H1 (cell line): ENCODE measurements around the gene COX6A1. TPM values are rescaled to one million over a fixed set of nuclear protein-coding genes. Genes with fewer than 3 reads are reported as not detected.

Source experiments
- CTCF ChIA-PET: fragments of 300-600 bp; sonication (Branson Sonifier 250); formaldehyde crosslinking; loops from one replicate; lab custom pipeline; 2021; ENCODE audit not compliant: partially characterized antibody; lab: Charles Lee
- POLR2A ChIA-PET: fragments of 300-600 bp; sonication (Branson Sonifier 250); formaldehyde crosslinking; loops from one replicate; lab custom pipeline; 2021; ENCODE audit warnings: inconsistent platforms; ENCODE audit not compliant: partially characterized antibody; lab: Charles Lee
- DNase-seq, 2 experiments: peaks; one replicate each; pipeline versions ENCODE4 v3.0.0 to v3.0.0-alpha.2; 2010 to 2022; ENCODE audit warnings: low spot score in 2 of 2, low read depth in 1 of 2, mixed read lengths in 1 of 2
- FAIRE-seq: peaks from 2 replicates; lab custom pipeline; 2011; peaks lifted over from hg19 to GRCh38; lab: Jason Lieb, UNC
- H2AFZ ChIP-seq: 2 replicates; pipeline ENCODE4 v1.8.1; 2012; ENCODE audit warnings: low read length, inconsistent platforms
- H2AK5ac ChIP-seq: 2 replicates; pipeline ENCODE4 v1.6.1; 2013; ENCODE audit warnings: low read depth, low read length
- H2BK120ac ChIP-seq: replicated peaks from 2 replicates; pipeline ENCODE3; 2013; ENCODE audit warnings: low read depth, low read length, inconsistent platforms
- H2BK12ac ChIP-seq: 2 replicates; pipeline ENCODE4 v1.6.1; 2013; ENCODE audit warnings: low read depth, low read length
- H2BK15ac ChIP-seq: 2 replicates; pipeline ENCODE4 v1.6.1; 2013; ENCODE audit warnings: low read length
- H2BK20ac ChIP-seq: 2 replicates; pipeline ENCODE4 v1.6.1; 2013; ENCODE audit warnings: low read length
- H2BK5ac ChIP-seq: 2 replicates; pipeline ENCODE4 v1.6.1; 2013; ENCODE audit warnings: low read depth, low read length
- H3K14ac ChIP-seq: 2 replicates; pipeline ENCODE4 v1.6.1; 2013; ENCODE audit warnings: inconsistent platforms; ENCODE audit not compliant: insufficient read length
- H3K18ac ChIP-seq: 2 replicates; pipeline ENCODE4 v1.6.1; 2013; ENCODE audit warnings: low read length; ENCODE audit errors: extremely low read depth
- H3K23ac ChIP-seq: 2 replicates; pipeline ENCODE4 v1.6.1; 2013; ENCODE audit warnings: inconsistent platforms; ENCODE audit not compliant: insufficient read length
- H3K23me2 ChIP-seq: 2 replicates; pipeline ENCODE4 v1.6.1; 2013; ENCODE audit warnings: low read depth, low read length
- H3K27ac ChIP-seq: 2 replicates; pipeline ENCODE4 v1.6.1; 2011; ENCODE audit warnings: low read depth, low read length, inconsistent platforms
- H3K27me3 ChIP-seq, 4 experiments: replicated peaks in 1 of 4; 1 replicate in 1 of 4; 2 replicates in 3 of 4; pipeline versions ENCODE4 v1.6.1 to v1.8.1; 2011 to 2013; ENCODE audit warnings: low read length in 3 of 4, mild to moderate bottlenecking in 3 of 4, inconsistent platforms in 2 of 4, mixed read lengths in 2 of 4, moderate library complexity in 1 of 4; ENCODE audit not compliant: control insufficient read depth in 3 of 4, insufficient read depth in 3 of 4; ENCODE audit errors: extremely low read depth in 1 of 4
- H3K36me3 ChIP-seq, 4 experiments: 2 replicates each; pipeline versions ENCODE4 v1.6.1 to v1.8.1; 2011 to 2013; ENCODE audit warnings: mild to moderate bottlenecking in 4 of 4, low read length in 3 of 4, moderate library complexity in 2 of 4, control low read depth in 1 of 4, inconsistent platforms in 1 of 4; ENCODE audit not compliant: insufficient read depth in 4 of 4, control insufficient read depth in 2 of 4
- H3K4ac ChIP-seq: replicated peaks from 2 replicates; pipeline ENCODE3; 2013; ENCODE audit warnings: low read length, low read depth, mixed read lengths, inconsistent platforms; ENCODE audit not compliant: insufficient read length
- H3K4me1 ChIP-seq, 4 experiments: replicated peaks in 1 of 4; 1 replicate in 1 of 4; 2 replicates in 3 of 4; pipeline versions ENCODE4 v1.6.1 to v1.8.1; 2011 to 2013; ENCODE audit warnings: low read length in 3 of 4, inconsistent platforms in 2 of 4, mixed read lengths in 1 of 4; ENCODE audit not compliant: insufficient read depth in 4 of 4, control insufficient read depth in 3 of 4
- H3K4me2 ChIP-seq, 2 experiments: 2 replicates each; pipeline versions ENCODE4 v1.6.1 to v1.8.1; 2011 to 2013; ENCODE audit warnings: low read depth in 2 of 2, low read length in 2 of 2, control low read depth in 1 of 2, inconsistent platforms in 1 of 2, mild to moderate bottlenecking in 1 of 2; ENCODE audit not compliant: insufficient read depth in 1 of 2
- H3K4me3 ChIP-seq, 4 experiments: fragments of 200-600, 300-600 bp in 1 of 4; sonication (generic), shearing (Covaris generic), sonication (Bioruptor Twin) in 1 of 4; 2 replicates each; pipeline versions ENCODE4 v1.5.1 to v1.8.1; 2011 to 2016; ENCODE audit warnings: low read length in 4 of 4, low read depth in 3 of 4, control low read depth in 2 of 4, inconsistent platforms in 2 of 4, mild to moderate bottlenecking in 2 of 4, mixed read lengths in 1 of 4, moderate library complexity in 1 of 4; ENCODE audit not compliant: insufficient read depth in 2 of 4; ENCODE audit errors: extremely low read depth in 1 of 4
- H3K56ac ChIP-seq: replicated peaks from 2 replicates; pipeline ENCODE3; 2013; ENCODE audit warnings: low read depth, mild to moderate bottlenecking, mixed read lengths, low read length, inconsistent platforms; ENCODE audit not compliant: insufficient read length
- H3K79me1 ChIP-seq: 2 replicates; pipeline ENCODE4 v1.6.1; 2013; ENCODE audit warnings: low read depth, low read length, control low read depth
- H3K79me2 ChIP-seq, 2 experiments: 2 replicates each; pipeline versions ENCODE4 v1.6.1 to v1.8.1; 2012 to 2013; ENCODE audit warnings: low read length in 2 of 2, mild to moderate bottlenecking in 2 of 2, inconsistent platforms in 1 of 2; ENCODE audit not compliant: insufficient read depth in 2 of 2, control insufficient read depth in 1 of 2
- H3K9ac ChIP-seq, 4 experiments: replicated peaks in 1 of 4; 1 replicate in 1 of 4; 2 replicates in 3 of 4; pipeline versions ENCODE4 v1.6.1 to v1.8.1; 2011 to 2013; ENCODE audit warnings: low read depth in 3 of 4, low read length in 3 of 4, control low read depth in 2 of 4, mild to moderate bottlenecking in 2 of 4, moderate library complexity in 2 of 4, inconsistent platforms in 1 of 4; ENCODE audit errors: extremely low read depth in 1 of 4
- H3K9me3 ChIP-seq, 2 experiments: 2 replicates each; pipeline versions ENCODE4 v1.6.1 to v1.8.1; 2012 to 2013; ENCODE audit warnings: mild to moderate bottlenecking in 2 of 2, moderate library complexity in 2 of 2, control low read depth in 1 of 2, inconsistent platforms in 1 of 2, low read depth in 1 of 2, low read length in 1 of 2, mixed read lengths in 1 of 2; ENCODE audit not compliant: insufficient read depth in 2 of 2
- H4K20me1 ChIP-seq, 2 experiments: replicated peaks in 1 of 2; 2 replicates each; pipeline versions ENCODE3 to v1.8.1; 2011 to 2013; ENCODE audit warnings: inconsistent platforms in 2 of 2, low read length in 2 of 2, mild to moderate bottlenecking in 1 of 2; ENCODE audit not compliant: insufficient read depth in 2 of 2, control insufficient read depth in 1 of 2
- H4K5ac ChIP-seq: 2 replicates; pipeline ENCODE4 v1.6.1; 2013; ENCODE audit warnings: low read length, low read depth, mixed read lengths, inconsistent platforms; ENCODE audit not compliant: insufficient read length
- H4K8ac ChIP-seq: 2 replicates; pipeline ENCODE4 v1.8.0; 2013; ENCODE audit warnings: mild to moderate bottlenecking, moderate library complexity, low read length, inconsistent platforms; ENCODE audit not compliant: insufficient read depth; ENCODE audit errors: extremely low read depth
- H4K91ac ChIP-seq: replicated peaks from 2 replicates; pipeline ENCODE3; 2013; ENCODE audit warnings: low read length, mixed read lengths, inconsistent platforms; ENCODE audit not compliant: insufficient read length
- CHD2 ChIP-seq: IDR thresholded peaks from 2 replicates; pipeline ENCODE4 v1.6.1; 2012; ENCODE audit warnings: low read length, improper control_type of control experiment
- CREB1 ChIP-seq: IDR thresholded peaks from 2 replicates; pipeline ENCODE4 v1.6.1; 2012; ENCODE audit warnings: inconsistent platforms
- GTF2F1 ChIP-seq: IDR thresholded peaks from 2 replicates; pipeline ENCODE4 v1.6.1; 2012; ENCODE audit warnings: low read depth, low read length, improper control_type of control experiment, borderline replicate concordance
- HDAC2 ChIP-seq, 2 experiments: fragments of 300-600 bp in 1 of 2; sonication (generic) in 1 of 2; IDR thresholded peaks; 2 replicates each; pipeline ENCODE4 v1.6.1; 2011 to 2012; ENCODE audit warnings: low read depth in 2 of 2, low read length in 2 of 2, mild to moderate bottlenecking in 2 of 2, moderate library complexity in 2 of 2, borderline replicate concordance in 1 of 2, inconsistent platforms in 1 of 2
- NANOG ChIP-seq: IDR thresholded peaks from 2 replicates; pipeline ENCODE4 v1.6.1; 2011; ENCODE audit warnings: low read length, low read depth, mild to moderate bottlenecking, inconsistent platforms; ENCODE audit not compliant: insufficient read depth, poor library complexity, severe bottlenecking
- RAD21 ChIP-seq, 2 experiments: IDR thresholded peaks in 1 of 2; conservative IDR thresholded peaks in 1 of 2; 2 replicates each; pipeline ENCODE4 v1.6.1; 2011; ENCODE audit warnings: low read depth in 2 of 2, low read length in 2 of 2, improper control_type of control experiment in 1 of 2, inconsistent platforms in 1 of 2, mild to moderate bottlenecking in 1 of 2, moderate library complexity in 1 of 2
- RXRA ChIP-seq: IDR thresholded peaks from 2 replicates; pipeline ENCODE4 v1.6.1; 2011; ENCODE audit warnings: low read depth, mild to moderate bottlenecking, low read length, moderate library complexity; ENCODE audit not compliant: insufficient read depth
- YY1 ChIP-seq: IDR thresholded peaks from 2 replicates; pipeline ENCODE4 v1.6.1; 2011; ENCODE audit warnings: low read depth, mild to moderate bottlenecking, low read length
- WGBS, 2 experiments: shearing (Covaris generic) in 1 of 2; methylation state at CpG; one replicate each; pipeline versions ENCODE4 v1.1.6 to v1.1.7; 2013 to 2015; ENCODE audit warnings: low lambda C conversion rate in 2 of 2, mixed read lengths in 2 of 2, inconsistent platforms in 1 of 2, low coverage in 1 of 2, missing lambda C conversion rate in 1 of 2; ENCODE audit not compliant: insufficient replicate concordance in 2 of 2, insufficient coverage in 1 of 2, insufficient read length in 1 of 2; ENCODE audit errors: extremely low coverage in 1 of 2, missing lambda C conversion rate in 1 of 2; 5-methylcytosine and 5-hydroxymethylcytosine counted together
- polyA plus RNA-seq, 7 experiments: library from polyadenylated mRNA; depleted of rRNA in 3 of 7; stranded (reverse) in 5 of 7; unstranded in 2 of 7; fragments of >200 nt in 5 of 7; fragments of 200-250 nt in 2 of 7; gene quantifications; 1 replicate in 5 of 7; 2 replicates in 1 of 7; 4 replicates in 1 of 7; pipeline versions ENCODE4 v1.2.1 to v1.2.3, GENCODE V29; 2011 to 2013; ENCODE audit warnings: missing spikeins in 2 of 7, mixed read lengths in 2 of 7
- total RNA-seq: library from RNA; stranded (reverse); fragmentation: NEBNext Ultra II Directional; extraction: Animal tissue kit (Norgen Biotek cat#: 25700); gene quantifications from 2 replicates; pipeline ENCODE4 v1.2.1, GENCODE V29; 2021
- TF ChIP-seq, protein P1 (sequence below): IDR thresholded peaks from 2 replicates; pipeline ENCODE4 v1.6.1; 2011; ENCODE audit warnings: low read length, improper control_type of control experiment
- TF ChIP-seq, protein P2 (sequence below): IDR thresholded peaks from 2 replicates; pipeline ENCODE4 v1.6.1; 2012; ENCODE audit warnings: inconsistent platforms

Gene COX6A1
- total and polyA plus RNA-seq, 2 of the 8 experiments (the other 6 are each of a cell fraction or from before 2014, with no cell fraction given) = 437 to 2,792 TPM

- Histone ChIP-seq H3K23me2 (no peaks in the 10 kb centered on the region), H2BK5ac (no peak overlapping the region), H3K56ac (no peak overlapping the region), H3K79me1 (no peaks in the 10 kb centered on the region; the same call in 1 of the 2 replicates), H2BK20ac (no peak overlapping the region), H3K4me3 (no peak overlapping the region), H3K27ac (no peak overlapping the region), H3K36me3 (peaks cover 5 to 57% (median 25%) of the 10 kb centered on the region in 4 experiments; a peak in 7 of 8 replicates), H4K91ac (no peak overlapping the region), H3K4ac (no peak overlapping the region), H4K8ac (no peak overlapping the region), H3K9me3 (no peaks in the 10 kb centered on the region), H3K23ac (no peak overlapping the region), H3K79me2 (peaks cover 0 to 15% of the 10 kb centered on the region in 2 experiments; a peak in 2 of 4 replicates), H3K9ac (no peak overlapping the region; a peak in 1 of 7 replicates), H2AK5ac (no peak overlapping the region), H2BK12ac (no peak overlapping the region), H4K20me1 (peaks cover 2 to 4% of the 10 kb centered on the region in 2 experiments), H4K5ac (no peak overlapping the region), H3K4me2 (no peak overlapping the region), H3K27me3 (no peaks in the 10 kb centered on the region), H2AFZ (no peak overlapping the region), H2BK15ac (no peak overlapping the region), H3K14ac (no peak overlapping the region), H3K4me1 (no peaks in the 10 kb centered on the region; a peak in 1 of 7 replicates), H2BK120ac (no peak overlapping the region), H3K18ac (no peak overlapping the region)
- DNase-seq = no peak
- FAIRE-seq = no peak
- CTCF ChIA-PET = interaction anchor here (0.6 to 11.4 kb wide), 15 partner anchors 9 to 347 kb away, joined by 3 to 152 read pairs (median 4); partner anchors contain the start of gene SRSF9
- POLR2A ChIA-PET = interaction anchor here (0.6 to 19.6 kb wide), 12 partner anchors 10 to 128 kb away, joined by 3 to 365 read pairs (median 4); partner anchors contain the start of gene SRSF9
- WGBS, 2 experiments = 98% methylated on average over 3 of the region's 3 CpGs; no CpG with 5 or more reads in 1 of the 2 experiments
- TF ChIP-seq HDAC2 (IDR thresholded peaks at IDR 0.05; ENCODE audit: borderline replicate concordance in 1 of 2, low read depth in 2 of 2, low read length in 2 of 2) (no peak), CREB1 (no peak), YY1 (no peak), RXRA (no peak), RAD21 (IDR thresholded peaks at IDR 0.05 in 1 of 2, conservative IDR thresholded peaks at IDR 0.05 in 1 of 2; ENCODE audit: low read depth in 2 of 2, low read length in 2 of 2) (no peak), GTF2F1 (no peak), CHD2 (no peak), NANOG (no peak)
- TF ChIP-seq, protein P1, sequence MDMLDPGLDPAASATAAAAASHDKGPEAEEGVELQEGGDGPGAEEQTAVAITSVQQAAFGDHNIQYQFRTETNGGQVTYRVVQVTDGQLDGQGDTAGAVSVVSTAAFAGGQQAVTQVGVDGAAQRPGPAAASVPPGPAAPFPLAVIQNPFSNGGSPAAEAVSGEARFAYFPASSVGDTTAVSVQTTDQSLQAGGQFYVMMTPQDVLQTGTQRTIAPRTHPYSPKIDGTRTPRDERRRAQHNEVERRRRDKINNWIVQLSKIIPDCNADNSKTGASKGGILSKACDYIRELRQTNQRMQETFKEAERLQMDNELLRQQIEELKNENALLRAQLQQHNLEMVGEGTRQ = no peak
- TF ChIP-seq, protein P2, sequence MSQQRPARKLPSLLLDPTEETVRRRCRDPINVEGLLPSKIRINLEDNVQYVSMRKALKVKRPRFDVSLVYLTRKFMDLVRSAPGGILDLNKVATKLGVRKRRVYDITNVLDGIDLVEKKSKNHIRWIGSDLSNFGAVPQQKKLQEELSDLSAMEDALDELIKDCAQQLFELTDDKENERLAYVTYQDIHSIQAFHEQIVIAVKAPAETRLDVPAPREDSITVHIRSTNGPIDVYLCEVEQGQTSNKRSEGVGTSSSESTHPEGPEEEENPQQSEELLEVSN = no peak
These were observed 15.3 kb downstream of the COX6A1 start for GRCh38 chr12:120453060-120453750.
